HG03135 (cell line): Measurements from ENCODE around the gene WNT3.

ENCODE experiments used
- ATAC-seq: cut with Tn5 transposase; IDR thresholded peaks from one replicate; pipeline ENCODE4 v1.9.1; 2021; ENCODE audit warnings: mild to moderate bottlenecking, moderate library complexity; ENCODE audit not compliant: unreplicated experiment

WNT3 gene

DNA sequence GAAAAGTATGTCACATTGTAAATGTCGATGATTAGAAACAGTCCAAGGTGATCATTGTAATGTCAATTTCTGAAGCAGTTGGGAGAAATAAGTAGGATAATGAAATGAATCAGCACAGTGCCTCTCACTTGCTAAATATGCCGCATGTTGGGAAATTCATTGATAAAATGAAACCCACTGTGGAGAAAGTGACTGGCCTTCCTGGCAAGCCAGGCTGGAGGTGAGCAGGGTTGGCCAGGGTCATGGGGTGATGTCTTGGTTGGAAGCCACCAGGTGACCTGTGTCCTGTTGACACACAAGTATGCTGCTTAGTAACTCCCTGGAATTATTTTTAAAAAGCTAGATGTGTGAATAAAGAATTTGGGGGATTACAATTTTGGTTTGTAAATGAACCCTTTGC is 18.0 kb upstream of the WNT3 start:
- ATAC-seq: no peak

DNA sequence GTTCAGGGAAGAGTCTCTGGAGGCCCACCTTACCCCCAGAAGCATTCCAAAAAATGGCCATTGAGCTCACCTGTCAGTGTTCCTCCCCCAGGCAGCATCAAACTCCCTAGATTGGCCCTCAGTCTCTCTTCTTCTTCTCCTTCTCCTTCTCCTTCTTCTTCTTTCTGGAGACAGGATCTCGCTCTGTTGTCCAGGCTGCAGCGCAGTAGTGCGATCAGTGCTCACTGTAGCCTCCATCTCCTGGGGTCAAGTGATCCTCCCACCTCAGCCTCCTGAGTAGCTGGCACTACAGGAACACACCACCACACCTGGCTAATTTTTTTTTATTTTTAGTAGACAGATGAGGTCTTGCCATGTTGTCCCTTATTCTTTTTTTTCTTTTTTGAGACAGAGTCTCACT is 16.4 kb upstream of the WNT3 start:
- no peak for ATAC-seq

DNA sequence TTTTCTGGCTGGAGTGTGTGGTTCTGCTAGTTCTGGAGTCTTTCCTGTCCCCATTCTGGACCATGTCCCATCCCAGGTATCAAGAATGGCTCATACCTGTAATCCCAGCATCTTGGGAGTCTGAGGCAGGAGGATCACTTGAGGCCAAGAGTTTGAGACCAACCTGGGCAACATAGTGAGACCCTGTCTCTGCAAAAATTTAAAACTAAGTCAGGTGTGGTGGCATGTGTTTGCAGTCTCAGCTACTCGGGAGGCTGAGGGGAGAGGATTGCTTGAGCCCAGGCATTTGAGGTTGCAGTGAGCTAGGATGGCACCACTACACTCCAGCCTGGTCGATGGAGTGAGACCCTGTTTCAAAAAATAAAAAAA is 15.3 kb upstream of the WNT3 start:
- no peak for ATAC-seq

DNA sequence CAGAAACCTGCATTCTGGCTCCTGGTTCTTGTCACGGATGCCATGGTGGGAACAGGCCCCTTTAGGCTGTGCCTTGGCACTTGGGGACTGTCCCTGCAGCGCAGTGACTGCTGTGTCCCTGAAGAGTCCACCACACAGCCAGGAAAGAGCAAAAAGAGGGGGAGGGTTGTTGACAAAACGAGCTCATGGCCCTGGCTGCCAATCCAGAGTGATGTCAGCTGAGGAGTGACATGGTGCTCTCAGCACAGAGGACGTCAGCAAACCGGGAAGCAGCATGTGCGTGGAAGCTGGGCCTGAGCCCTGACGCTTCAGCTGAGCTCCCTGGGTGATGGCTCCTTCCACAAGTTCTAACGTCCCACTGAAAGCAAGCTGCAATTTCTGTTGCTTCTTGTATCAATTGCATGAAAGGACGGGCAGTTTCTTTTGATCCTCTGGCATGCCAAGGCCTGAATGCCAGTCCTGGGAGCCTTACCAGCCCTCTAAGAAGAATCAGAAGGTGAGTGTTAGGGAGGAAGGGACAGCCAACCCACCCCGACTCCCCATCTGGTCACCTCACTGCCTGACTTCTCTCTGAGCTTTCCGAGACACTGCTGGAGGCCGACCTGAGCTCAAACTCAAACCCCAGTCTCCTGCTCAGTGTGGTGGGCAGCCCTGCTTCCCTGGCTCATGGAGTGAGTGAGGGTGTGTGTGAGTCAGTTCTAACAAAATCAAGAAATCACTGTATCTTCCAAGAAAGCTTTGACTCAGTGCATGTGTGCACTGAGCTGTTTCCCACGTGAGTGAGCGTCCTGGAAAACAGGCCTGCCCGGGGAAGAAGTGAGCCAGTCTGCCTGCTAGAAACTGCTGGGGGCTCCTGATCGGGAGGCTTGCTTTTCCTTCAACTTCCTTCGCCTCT is 14.7 kb upstream of the WNT3 start:
- no peak for ATAC-seq

DNA sequence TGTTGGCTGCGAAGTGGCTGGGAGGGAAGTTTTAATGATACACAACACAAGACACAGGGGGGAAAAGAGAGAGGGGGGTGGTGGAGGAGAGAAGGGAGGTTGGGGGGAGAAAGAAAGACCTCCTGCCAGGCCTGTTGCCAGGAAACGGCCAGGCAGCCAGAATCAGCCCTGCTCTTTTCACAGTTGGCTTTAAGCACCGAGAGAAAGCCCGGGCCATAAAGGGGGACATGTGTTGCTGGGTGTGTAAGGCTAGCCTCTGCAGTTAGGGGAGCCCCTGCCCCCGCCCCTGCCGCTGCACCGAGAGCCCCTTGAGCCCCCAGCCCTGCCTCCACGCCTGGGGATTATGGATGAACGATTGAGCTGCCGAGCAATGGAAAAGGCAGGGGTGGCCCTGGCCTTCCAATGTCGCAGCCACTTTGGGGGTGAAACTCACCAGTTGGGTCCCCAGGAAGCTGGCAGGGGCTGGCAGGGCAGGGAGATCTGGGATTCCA is 13.9 kb upstream of the WNT3 start:
- no peak for ATAC-seq

DNA sequence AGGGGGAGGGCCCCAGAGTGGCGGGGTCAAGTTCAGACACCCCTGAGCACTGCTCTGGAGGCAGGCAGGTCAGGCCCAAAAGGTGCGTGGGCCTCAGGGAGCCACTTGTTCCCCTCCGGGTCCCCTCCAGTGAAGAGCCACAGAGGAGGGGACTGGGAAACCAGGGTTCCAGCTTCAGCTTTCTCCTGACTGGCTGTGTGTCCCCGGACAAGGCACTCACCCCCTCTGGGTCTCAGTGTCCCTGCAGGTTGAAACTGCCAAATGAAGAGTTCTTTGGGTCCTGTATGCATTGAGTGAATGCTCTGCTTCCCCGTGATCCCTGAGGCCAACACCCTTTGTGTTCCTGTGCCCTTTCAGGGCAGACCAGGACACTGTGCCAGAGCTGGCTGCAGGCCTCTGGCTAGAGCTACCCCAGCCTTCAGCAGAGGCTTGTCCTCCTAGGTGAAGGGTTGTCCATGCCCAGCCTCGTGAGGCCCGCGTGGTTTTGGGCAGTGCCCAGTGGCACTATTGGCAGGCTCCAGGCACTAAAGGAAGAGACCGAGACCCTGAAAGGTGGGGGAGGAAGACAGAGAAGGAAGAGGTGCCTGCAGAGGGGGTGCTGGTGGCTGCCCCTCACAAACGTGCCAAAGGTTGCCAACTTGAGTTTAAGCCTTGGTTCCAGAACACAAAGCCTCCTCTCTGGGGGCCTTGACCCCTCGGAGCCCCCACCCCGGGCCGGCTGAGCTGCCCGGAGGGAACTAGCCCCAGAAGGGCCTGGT is 13.3 kb upstream of the WNT3 start:
- no peak for ATAC-seq

DNA sequence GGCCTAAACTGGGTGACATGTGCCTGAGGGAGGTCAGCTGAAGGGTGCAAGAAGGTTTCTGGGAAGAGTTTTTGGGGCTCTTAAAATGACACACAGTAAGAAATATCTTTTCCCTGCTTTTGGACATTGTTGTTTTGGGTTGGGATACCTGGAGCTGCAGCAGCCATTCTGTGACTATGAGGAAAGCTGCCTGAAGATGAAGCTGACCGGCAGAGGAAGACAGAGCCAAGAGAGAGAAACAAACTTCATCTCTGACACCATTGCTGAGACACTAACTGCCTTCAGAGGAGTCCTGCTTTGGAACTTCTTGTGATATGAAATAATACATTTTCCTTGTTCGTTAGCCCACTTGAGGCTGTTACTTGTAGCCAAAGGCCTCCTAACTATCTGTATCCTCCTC is 8.8 kb upstream of the WNT3 start:
- ATAC-seq: no peak

DNA sequence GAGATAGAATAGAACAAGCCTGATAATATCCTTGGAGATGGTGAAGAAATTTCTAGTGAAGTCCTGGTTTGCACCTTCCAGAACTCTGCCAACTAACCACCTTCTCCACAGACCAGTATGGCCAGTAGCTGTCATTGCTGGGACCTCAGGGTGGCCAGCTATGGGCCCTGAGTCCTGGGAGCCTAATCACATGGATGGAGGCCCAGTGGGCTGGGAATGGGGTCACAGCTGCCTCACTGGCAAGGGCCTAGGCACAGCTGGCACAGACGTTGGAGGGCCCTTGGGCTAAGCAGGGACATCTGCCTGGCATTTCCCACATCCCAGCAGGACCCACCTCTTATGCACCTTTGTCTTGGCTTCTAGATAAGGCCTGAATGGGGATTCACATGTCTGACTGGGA is 7.6 kb upstream of the WNT3 start:
- ATAC-seq: no peak

DNA sequence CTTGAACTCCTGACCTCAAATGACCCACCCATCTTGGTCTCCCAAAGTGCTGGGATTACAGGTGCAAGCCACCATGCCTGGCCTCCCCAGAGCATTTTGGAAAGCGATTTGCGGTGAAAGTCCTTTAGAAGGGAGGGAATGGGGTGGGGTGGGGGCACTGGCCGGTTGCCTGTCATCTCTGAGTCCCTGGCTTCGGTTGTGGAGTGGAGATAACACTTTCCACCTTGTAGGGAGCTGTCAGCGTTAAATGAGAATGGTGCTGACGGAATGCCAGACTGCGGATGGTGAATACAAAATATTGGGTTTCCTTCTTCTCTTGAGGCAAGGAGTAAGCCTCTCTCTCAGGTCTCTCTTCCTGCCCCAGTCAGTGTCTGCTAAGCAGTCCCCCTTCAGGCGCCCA is 5.2 kb upstream of the WNT3 start:
- ATAC-seq: no peak

DNA sequence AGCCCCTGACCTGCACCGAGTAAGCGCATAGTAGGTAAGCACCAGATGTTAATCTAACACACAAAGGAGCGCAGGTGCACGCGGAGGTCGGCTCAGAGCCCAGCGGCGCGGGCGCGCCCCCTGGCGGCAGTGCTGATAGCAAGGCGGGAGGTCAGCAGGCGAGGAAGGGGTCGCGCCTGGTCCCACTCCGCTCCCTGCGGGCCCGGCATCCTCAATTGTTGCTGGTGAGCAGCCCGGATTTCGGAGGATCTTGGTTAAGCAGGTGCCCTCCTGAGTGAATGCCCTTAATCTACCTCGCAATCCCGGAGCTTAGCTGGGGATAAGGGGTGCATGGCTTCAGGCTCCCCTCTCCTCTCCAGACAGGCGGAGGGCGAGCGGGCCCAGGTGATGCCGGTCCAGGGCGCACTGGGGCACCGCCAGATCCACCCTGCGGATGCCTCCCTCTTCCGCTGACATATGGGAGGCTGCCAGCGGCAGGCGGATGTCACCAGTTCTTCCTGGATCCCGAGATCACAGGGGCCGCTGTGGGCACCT is 4.0 kb upstream of the WNT3 start:
- ATAC-seq: no peak

DNA sequence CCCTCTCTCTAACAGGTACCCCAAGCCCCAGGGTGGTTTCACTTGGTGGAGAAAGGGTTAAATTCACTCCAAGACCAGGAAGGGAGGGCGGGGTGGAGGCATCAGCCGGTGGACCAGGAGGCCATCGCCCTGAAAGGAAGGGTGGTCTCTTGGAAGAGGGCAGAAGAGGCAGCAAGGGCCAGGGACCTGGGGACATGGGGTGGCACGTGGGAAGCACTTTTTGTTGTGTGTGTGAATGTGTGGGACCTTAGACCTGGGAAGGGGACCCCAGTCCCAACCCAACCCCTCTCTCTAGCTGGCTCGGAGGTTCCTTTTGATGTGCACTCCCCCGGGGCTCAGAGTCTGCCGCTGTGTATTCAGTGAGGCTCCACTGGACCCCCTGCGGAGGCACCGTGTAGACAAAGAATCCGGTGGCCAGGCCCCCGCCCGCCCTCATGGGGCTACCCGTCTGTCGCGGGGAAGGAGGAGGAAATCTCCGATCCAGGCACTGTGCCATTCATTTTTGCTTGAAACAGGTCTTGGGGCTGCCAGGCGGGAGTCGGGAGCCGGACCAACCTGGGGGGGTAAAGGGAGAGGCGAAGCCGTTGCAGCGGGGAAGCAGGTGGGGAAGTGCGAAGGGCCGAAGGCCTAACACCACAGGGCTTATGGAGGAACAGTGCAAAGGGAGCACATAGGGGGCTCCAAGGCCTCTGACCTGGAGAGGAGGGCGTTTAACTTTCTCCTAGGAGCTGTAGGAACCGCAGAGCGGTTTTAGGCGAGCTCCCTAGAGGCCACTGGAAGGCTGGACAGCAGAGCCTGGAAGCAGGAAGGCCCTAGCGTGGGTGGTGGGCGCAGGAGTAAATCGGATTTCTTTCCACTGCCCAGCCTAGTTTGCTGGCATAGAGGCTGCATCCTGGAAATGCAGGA is 3.2 kb upstream of the WNT3 start:
- ATAC-seq: no peak

DNA sequence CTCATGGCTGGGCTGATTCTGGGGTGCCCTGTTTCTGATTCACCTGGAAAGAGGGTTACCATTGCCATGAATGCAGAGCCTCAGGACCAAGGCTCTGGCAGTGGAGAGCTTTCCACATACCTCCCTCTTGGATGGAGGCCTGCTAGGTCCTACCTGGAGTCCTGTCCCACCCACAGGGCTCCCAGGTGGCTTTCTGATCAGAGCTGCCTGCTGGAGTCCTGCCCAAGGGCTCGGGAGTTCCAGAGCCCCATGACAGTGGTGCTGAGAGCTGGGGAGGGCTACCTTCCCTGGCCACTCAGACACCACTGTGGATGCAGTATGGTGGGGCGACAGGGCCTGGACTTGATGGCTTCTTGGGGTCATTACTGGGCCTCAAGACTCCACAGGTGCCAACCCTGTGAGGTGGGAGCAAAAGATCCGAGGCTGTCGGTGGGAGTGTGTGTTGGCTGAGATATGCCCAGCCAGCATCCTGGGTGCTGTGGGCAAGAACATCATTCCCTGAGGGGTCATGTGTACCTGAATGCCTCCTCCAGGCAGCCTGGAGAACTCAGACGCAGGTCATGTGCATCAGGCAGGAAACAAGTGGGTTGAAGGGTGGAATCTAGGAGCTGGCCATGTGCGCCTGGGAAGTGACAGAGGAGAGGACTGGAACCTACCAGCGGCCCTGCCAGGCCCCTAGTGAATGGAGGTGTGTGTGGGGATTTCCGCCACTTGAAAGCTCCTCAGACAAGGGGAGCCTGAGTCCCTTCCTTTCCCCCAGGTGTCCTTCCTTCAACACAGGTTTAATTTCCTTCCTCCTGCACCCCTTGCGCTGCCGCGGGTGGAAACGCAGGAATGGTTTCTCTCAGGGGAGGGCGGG is 2.3 kb upstream of the WNT3 start:
- ATAC-seq: no peak

DNA sequence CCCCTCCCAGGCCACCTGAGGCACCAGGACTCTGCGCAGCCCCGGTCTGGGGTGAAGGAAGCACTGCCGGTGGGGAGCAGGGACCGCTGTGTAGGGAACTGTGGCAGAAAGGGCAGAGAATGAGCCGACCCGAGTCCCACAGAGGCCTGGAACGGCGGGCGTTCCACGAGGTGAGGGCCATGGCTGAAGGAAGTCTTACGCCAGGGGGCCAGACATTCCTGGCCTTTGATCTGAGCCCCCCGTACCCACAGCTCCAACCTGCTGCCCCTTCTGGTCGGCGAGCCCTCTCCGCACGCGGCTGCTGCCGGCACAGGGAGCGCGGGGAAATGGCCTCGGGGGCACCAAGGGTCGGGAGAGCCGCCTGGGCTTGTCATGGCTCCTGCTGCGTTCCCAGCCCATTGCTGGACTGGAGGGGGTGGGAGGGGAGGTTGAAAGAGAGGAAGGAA is 1.4 kb upstream of the WNT3 start:
- no peak for ATAC-seq

DNA sequence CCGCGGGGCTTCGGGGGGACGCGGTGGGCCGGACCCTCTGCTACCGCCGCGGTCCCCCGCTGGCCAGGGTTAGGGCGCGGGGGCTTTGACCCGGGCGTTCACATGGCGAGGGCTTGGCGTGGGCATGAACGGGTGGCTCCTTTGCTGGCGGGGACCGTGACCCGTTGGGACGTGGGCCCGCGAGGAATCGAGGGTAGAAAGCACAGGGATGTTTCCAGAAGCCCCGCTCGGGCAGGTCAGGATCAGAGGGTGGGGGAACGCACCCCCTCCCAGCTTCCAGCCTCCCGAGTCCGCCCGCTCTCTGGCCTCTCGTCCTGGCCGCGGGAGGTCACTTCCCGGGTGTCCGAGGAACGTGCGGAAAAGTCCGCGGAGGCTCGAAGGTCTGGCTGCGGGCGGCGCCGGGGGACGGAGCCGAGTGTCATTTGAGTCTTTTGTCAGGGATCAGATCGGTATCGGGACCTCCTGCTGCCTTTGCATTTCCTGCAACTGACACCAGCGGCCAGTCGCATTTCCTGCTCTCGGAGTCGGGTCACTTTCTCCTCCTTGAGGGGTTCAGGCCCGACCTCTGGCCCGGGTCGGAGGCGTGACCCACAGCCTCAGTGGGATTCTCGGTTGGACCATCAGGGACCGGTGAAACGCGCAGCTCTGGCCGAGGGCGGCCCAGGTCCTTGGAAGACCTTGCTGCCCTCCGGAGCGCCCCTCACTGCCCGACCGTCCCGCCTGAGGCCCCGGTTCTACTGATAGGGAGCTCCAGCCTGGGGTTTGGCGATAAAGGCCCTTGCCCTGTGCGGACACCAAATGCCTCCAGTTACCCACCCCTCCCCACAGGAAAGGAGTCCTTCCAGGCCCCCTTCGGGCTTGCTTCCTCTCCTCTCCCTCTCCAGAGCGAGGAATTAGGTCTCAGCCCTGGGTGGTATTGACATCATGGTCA is 702 bp upstream of the WNT3 start:
- no peak for ATAC-seq

DNA sequence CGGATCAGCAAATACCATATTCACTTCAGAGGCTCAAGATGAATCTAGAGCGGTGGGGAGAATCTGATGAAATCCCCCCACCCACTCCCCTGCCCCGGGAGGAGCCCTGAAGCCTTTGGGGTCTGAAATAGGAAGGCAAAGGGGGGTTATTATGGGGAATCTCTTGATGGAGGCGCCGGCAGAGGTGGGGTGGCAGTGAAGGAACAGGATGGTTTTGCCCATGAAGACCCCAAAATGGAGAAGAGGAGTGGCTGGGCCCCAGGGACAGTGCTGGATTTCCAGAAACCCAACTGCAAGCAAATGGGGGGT is 637 bp downstream of the WNT3 start:
- ATAC-seq: no peak

DNA sequence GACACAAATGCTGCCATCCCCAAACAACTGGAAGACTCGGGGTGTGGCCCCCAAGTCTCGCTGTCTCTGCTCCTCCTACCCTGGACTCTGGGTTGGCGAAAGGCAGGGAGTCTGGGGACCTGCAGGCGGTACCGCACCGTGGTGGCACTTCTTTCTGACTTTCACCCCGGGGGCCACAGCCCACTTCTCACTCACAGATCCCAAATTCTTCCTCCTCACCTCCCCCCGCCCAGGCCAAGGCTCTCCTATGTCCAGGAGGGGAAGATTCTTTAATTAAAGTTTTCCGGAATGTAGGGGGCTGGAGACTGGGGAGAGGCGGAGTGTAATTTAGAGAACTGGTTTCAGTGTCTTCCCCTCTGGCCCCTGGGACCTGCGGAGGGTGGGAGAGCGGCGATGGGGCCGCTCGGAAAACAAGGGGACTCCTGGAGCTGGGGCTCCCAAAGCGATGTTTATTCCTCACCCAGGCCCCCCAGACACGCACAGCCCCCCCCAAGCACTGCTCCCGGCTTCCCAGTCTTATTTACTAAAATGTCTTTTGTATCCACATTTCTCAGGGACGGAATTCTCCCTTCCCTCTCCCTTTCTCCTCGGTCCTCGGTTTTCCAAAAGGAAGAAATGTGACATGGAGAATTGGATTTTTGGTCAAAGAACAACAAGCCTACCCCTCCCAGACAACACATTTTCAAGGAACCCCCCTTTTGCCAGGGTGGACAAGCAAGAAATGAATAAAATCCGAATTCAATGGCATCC is 1.2 kb downstream of the WNT3 start:
- ATAC-seq: no peak

DNA sequence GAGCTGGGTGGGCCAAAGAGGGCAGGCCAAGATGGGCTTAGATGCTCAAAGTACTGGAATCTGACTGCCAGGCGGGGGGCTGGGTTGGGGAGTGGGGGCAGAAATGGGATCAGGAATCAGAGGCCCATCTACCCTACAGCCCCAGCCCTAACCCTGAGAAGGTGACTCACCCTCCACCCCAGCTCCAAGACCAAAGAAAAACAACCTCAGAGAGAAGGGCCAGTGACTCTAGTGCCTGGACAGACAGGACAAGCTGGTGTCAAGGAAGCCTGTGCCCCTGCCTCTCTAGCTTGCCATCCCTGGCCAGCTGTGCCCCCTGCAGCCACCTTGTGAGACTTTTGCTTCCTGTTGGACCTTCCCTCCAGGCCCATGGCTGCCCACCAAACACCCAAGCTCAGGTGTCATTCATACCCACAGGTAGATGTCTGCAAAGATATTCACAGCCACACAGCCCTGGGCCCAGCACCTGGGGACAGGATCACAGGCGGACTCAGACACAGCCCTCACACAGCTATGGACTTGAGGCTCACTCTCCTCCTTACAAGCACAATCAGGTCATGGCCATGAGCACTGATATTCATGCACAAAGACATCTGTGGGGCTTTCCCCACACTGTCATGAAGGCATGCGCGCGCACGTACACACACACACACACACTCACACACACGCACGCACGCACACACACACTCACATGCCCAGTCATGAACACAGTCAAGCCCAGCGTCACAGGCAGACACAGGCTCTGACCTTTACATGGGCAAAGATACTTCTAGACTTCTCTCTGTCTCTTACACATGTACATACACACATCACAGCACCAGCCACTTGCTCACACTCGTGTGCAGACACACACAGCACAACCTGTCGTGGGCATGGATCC is 2.8 kb downstream of the WNT3 start:
- no peak for ATAC-seq
